PFSK-1 (cell line): ENCODE measurements around the gene MAML2.

Source experiments
- FOXP2 ChIP-seq: optimal IDR thresholded peaks from 2 replicates; pipeline ENCODE3; 2011; ENCODE audit warnings: borderline replicate concordance, control low read depth, inconsistent platforms; ENCODE audit not compliant: insufficient read depth; ENCODE audit errors: extremely low read length, extremely low read depth
- POLR2AphosphoS5 ChIP-seq: IDR thresholded peaks from 2 replicates; pipeline ENCODE4 v1.6.1; 2012; ENCODE audit warnings: low read depth, mild to moderate bottlenecking, control low read depth, low read length, moderate library complexity
- REST ChIP-seq, 2 experiments: IDR thresholded peaks; 2 replicates each; pipeline versions ENCODE4 v1.6.1 to v1.8.0; 2011 to 2012; ENCODE audit warnings: low read depth in 2 of 2, low read length in 2 of 2, control low read depth in 1 of 2, inconsistent platforms in 1 of 2, mild to moderate bottlenecking in 1 of 2, moderate library complexity in 1 of 2; ENCODE audit not compliant: insufficient read depth in 1 of 2
- SIN3A ChIP-seq: IDR thresholded peaks from 2 replicates; pipeline ENCODE4 v1.6.1; 2012; ENCODE audit warnings: mild to moderate bottlenecking, low read length, moderate library complexity, borderline replicate concordance; ENCODE audit not compliant: insufficient read depth
- TAF1 ChIP-seq: IDR thresholded peaks from 2 replicates; pipeline ENCODE4 v1.6.1; 2012; ENCODE audit warnings: low read length, control low read depth, borderline replicate concordance; ENCODE audit not compliant: insufficient read depth

Gene MAML2

GRCh38 chr11:96259134-96259830 is 83.7 kb downstream of the MAML2 start:
- TF ChIP-seq FOXP2 (no peak), POLR2AphosphoS5 (no peak)

- no peak for TF ChIP-seq REST (IDR thresholded peaks at IDR 0.05; ENCODE audit: insufficient read depth in 1 of 2, low read depth in 2 of 2, low read length in 2 of 2)
- TF ChIP-seq TAF1 = no peak
- TF ChIP-seq POLR2AphosphoS5 = no peak
- TF ChIP-seq SIN3A = no peak
Observed at GRCh38 chr11:96257972-96258934, 84.7 kb downstream of the MAML2 start.

GRCh38 chr11:96257036-96257435 is 86.0 kb downstream of the MAML2 start:
- TF ChIP-seq FOXP2 = no peak
- no peak for TF ChIP-seq SIN3A
- TF ChIP-seq REST (IDR thresholded peaks at IDR 0.05; ENCODE audit: insufficient read depth in 1 of 2, low read depth in 2 of 2, low read length in 2 of 2) = no peak
- TF ChIP-seq TAF1 = no peak
- no peak for TF ChIP-seq POLR2AphosphoS5

- no peak for TF ChIP-seq REST (IDR thresholded peaks at IDR 0.05; ENCODE audit: insufficient read depth in 1 of 2, low read depth in 2 of 2, low read length in 2 of 2)
- TF ChIP-seq TAF1 = no peak
- no peak for TF ChIP-seq FOXP2
- no peak for TF ChIP-seq POLR2AphosphoS5
- no peak for TF ChIP-seq SIN3A
Observed at GRCh38 chr11:96256215-96257011, 86.6 kb downstream of the MAML2 start.

GRCh38 chr11:96254854-96255253 is 88.1 kb downstream of the MAML2 start:
- TF ChIP-seq REST (IDR thresholded peaks at IDR 0.05; ENCODE audit: insufficient read depth in 1 of 2, low read depth in 2 of 2, low read length in 2 of 2) (no peak), TAF1 (no peak), SIN3A (no peak), FOXP2 (no peak), POLR2AphosphoS5 (no peak)
